PC-3 (cell line): ENCODE measurements around the gene NFIX. TPM values are rescaled to one million over a fixed set of nuclear protein-coding genes. Genes with fewer than 3 reads are reported as not detected.

Source experiments
- ATAC-seq: fragments of 200-7000 bp; cut with Tn5 transposase; 2 replicates; pipeline ENCODE4 v1.9.1; 2020; ENCODE audit warnings: mild to moderate bottlenecking, moderate library complexity
- BruUV-seq: library from RNA; stranded (reverse); fragments of 400-500 nt; replicated peaks from 2 replicates; lab custom pipeline; 2021; lab: Mats Ljungman, UMichigan
- CTCF ChIA-PET: fragments of 300-600 bp; sonication (Branson Sonifier 250); formaldehyde crosslinking; loops from one replicate; lab custom pipeline; 2022; ENCODE audit warnings: antibody characterized with exemption; lab: Charles Lee
- POLR2A ChIA-PET: fragments of 300-600 bp; sonication (Branson Sonifier 250); formaldehyde crosslinking; loops from one replicate; lab custom pipeline; 2022; ENCODE audit warnings: antibody characterized with exemption; ENCODE audit not compliant: unreplicated experiment; lab: Charles Lee
- DNase-seq: peaks from one replicate; pipeline ENCODE4 v3.0.0-alpha.2; 2015
- H2AFZ ChIP-seq: fragments of 300-600 bp; sonication (generic); 2 replicates; pipeline ENCODE4 v1.6.0; 2016; ENCODE audit warnings: antibody characterized with exemption, low read length
- H3F3A ChIP-seq: fragments of 300-600 bp; sonication (generic); one replicate; pipeline ENCODE4 v1.6.0; 2017; ENCODE audit warnings: antibody characterized with exemption, low read length, control low read depth, mild to moderate bottlenecking; ENCODE audit not compliant: unreplicated experiment
- H3K27ac ChIP-seq: fragments of 300-600 bp; sonication (generic); 2 replicates; pipeline ENCODE4 v1.5.1; 2016; ENCODE audit warnings: mild to moderate bottlenecking, low read length
- H3K27me3 ChIP-seq: fragments of 300-600 bp; sonication (generic); 2 replicates; pipeline ENCODE4 v1.6.1; 2016; ENCODE audit warnings: low read length, mixed read lengths
- H3K36me3 ChIP-seq: fragments of 300-600 bp; sonication (generic); 2 replicates; pipeline ENCODE4 v1.6.1; 2016; ENCODE audit warnings: low read depth, mixed run types, low read length, mixed read lengths
- H3K4me1 ChIP-seq: fragments of 300-600 bp; sonication (generic); 2 replicates; pipeline ENCODE4 v1.5.1; 2016; ENCODE audit warnings: low read length; ENCODE audit not compliant: insufficient read depth
- H3K4me2 ChIP-seq: fragments of 300-600 bp; sonication (generic); 2 replicates; pipeline ENCODE4 v1.6.0; 2016; ENCODE audit warnings: low read length
- H3K4me3 ChIP-seq: fragments of 300-600 bp; sonication (generic); 2 replicates; pipeline ENCODE4 v1.5.1; 2016; ENCODE audit warnings: mild to moderate bottlenecking, low read length, mixed read lengths
- H3K79me2 ChIP-seq: fragments of 300-600 bp; sonication (generic); 2 replicates; pipeline ENCODE4 v1.6.1; 2017; ENCODE audit warnings: low read length, mixed read lengths
- H3K9ac ChIP-seq: fragments of 300-600 bp; sonication (generic); 2 replicates; pipeline ENCODE4 v1.6.0; 2016; ENCODE audit warnings: mild to moderate bottlenecking, low read length
- H3K9me2 ChIP-seq: fragments of 300-600 bp; sonication (generic); replicated peaks from 2 replicates; pipeline ENCODE4 v1.6.1; 2016; ENCODE audit warnings: mixed run types, low read length, mixed read lengths
- H3K9me3 ChIP-seq: fragments of 300-600 bp; sonication (generic); 2 replicates; pipeline ENCODE4 v1.6.1; 2016; ENCODE audit warnings: low read length, mixed read lengths
- H4K20me1 ChIP-seq: fragments of 300-600 bp; sonication (generic); 2 replicates; pipeline ENCODE4 v1.6.1; 2016; ENCODE audit warnings: low read length, mixed read lengths
- EZH2 ChIP-seq: fragments of 300-600 bp; sonication (generic); IDR thresholded peaks from one replicate; pipeline ENCODE4 v1.6.1; 2017; ENCODE audit warnings: antibody characterized with exemption, mild to moderate bottlenecking, low read length; ENCODE audit not compliant: unreplicated experiment
- EZH2phosphoT487 ChIP-seq: fragments of 300-600 bp; sonication (generic); IDR thresholded peaks from 2 replicates; pipeline ENCODE4 v1.6.1; 2018; ENCODE audit warnings: mild to moderate bottlenecking, antibody characterized with exemption, low read length, borderline replicate concordance
- intact Hi-C: fragments of 100-400 bp; cut with micrococcal nuclease; formaldehyde crosslinking; loops from 2 replicates; pipeline ENCODE4 v1.9.0; 2023
- total RNA-seq: library from RNA; depleted of rRNA; stranded (reverse); fragments of >200 nt; gene quantifications from 2 replicates; pipeline ENCODE4 v1.2.3, GENCODE V29; 2014
- TF ChIP-seq, protein P1 (sequence below): fragments of 300-600 bp; sonication (generic); conservative IDR thresholded peaks from 2 replicates; pipeline ENCODE4 v1.5.1; 2017; ENCODE audit warnings: antibody characterized with exemption, low read depth, mild to moderate bottlenecking, low read length

The NFIX gene
- total RNA-seq, 1 experiment from 2014 or later: 43.3 TPM

DNA sequence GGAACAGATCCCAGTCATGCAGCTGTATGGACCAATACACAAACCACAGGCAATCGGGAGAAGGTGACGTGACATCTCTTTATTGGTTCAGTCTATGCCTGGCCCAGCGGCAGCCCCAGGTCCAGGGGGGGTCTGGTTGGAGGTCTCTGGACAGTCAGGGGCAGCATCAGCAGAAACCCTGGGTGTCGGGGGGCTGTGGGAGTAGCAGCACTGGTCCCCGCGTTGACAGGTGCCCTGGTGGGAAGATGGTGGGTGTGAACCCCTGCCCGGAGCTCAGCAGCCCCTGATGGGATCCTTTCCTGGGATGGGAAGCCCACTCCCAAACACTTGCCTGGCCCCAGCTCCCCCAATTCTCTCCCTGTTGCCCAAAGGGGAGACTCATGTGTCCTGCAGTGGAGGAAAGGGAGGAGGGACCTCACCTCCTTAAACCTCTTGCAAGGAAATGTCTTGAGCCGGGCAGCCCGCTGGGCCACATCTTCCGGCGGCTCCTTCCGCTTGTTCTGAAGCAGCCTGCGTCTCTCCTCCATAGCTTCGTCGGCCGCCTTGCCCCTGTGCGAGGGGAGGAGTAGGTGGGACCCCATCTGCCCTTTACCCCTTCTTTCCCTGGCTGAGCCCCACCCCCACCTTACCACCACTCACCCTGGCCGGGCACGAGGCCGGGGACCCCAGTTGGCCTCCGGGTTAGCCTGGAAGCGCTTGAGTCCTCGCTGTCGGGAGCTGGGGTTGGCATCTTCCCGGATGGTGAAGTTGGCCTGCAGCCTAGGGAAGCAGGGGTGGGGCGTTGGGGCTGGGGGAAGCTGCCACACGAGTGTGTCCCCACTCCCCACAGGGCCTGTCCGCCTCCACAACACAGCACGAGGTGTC is 109.8 kb downstream of the NFIX start:
- ATAC-seq (peak; percentile 11; the same call in 1 of the 2 replicates), DNase-seq (no peak)
- H3F3A ChIP-seq: no peaks in the 10 kb centered on the region
- H3K4me3 ChIP-seq: peak overlapping the region; percentile 57
- BruUV-seq: TSS peak; percentile 49
- no peaks in the 10 kb centered on the region for H3K9me2 ChIP-seq
- CTCF ChIA-PET: interaction anchor here (0.6 to 2.3 kb wide), 4 partner anchors 11 to 140 kb away, joined by 8 to 16 read pairs (median 10); no protein-coding TSS in a partner anchor
- H2AFZ ChIP-seq: peak overlapping the region; percentile 70
- peak overlapping the region; percentile 52 for H3K4me2 ChIP-seq
- TF ChIP-seq EZH2: no peak
- TF ChIP-seq, protein P1, sequence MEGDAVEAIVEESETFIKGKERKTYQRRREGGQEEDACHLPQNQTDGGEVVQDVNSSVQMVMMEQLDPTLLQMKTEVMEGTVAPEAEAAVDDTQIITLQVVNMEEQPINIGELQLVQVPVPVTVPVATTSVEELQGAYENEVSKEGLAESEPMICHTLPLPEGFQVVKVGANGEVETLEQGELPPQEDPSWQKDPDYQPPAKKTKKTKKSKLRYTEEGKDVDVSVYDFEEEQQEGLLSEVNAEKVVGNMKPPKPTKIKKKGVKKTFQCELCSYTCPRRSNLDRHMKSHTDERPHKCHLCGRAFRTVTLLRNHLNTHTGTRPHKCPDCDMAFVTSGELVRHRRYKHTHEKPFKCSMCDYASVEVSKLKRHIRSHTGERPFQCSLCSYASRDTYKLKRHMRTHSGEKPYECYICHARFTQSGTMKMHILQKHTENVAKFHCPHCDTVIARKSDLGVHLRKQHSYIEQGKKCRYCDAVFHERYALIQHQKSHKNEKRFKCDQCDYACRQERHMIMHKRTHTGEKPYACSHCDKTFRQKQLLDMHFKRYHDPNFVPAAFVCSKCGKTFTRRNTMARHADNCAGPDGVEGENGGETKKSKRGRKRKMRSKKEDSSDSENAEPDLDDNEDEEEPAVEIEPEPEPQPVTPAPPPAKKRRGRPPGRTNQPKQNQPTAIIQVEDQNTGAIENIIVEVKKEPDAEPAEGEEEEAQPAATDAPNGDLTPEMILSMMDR: peak; percentile 49; the same call in 1 of the 2 replicates
- no peak for TF ChIP-seq EZH2phosphoT487
- no peaks in the 10 kb centered on the region for H4K20me1 ChIP-seq
- 0 out of 2 replicates have a peak overlapping the region, but pooled peaks have one; percentile 14 for H3K9ac ChIP-seq
- no peaks in the 10 kb centered on the region for H3K27me3 ChIP-seq
- H3K27ac ChIP-seq: no peak overlapping the region
- intact Hi-C loops: loop anchor here (5.0 kb wide), 1 partner anchor 47 kb away; the partner anchor contains the start of genes IER2 and STX10
- no peaks in the 10 kb centered on the region for H3K9me3 ChIP-seq
- peaks cover 10% of the 10 kb centered on the region; the same call in 1 of the 2 replicates for H3K36me3 ChIP-seq
- no peaks in the 10 kb centered on the region for H3K79me2 ChIP-seq
- POLR2A ChIA-PET: interaction anchor here (0.6 to 0.8 kb wide), 3 partner anchors 11 to 128 kb away, joined by 3 to 17 read pairs (median 6); no protein-coding TSS in a partner anchor
- peaks cover 10% of the 10 kb centered on the region; the same call in 1 of the 2 replicates for H3K4me1 ChIP-seq

DNA sequence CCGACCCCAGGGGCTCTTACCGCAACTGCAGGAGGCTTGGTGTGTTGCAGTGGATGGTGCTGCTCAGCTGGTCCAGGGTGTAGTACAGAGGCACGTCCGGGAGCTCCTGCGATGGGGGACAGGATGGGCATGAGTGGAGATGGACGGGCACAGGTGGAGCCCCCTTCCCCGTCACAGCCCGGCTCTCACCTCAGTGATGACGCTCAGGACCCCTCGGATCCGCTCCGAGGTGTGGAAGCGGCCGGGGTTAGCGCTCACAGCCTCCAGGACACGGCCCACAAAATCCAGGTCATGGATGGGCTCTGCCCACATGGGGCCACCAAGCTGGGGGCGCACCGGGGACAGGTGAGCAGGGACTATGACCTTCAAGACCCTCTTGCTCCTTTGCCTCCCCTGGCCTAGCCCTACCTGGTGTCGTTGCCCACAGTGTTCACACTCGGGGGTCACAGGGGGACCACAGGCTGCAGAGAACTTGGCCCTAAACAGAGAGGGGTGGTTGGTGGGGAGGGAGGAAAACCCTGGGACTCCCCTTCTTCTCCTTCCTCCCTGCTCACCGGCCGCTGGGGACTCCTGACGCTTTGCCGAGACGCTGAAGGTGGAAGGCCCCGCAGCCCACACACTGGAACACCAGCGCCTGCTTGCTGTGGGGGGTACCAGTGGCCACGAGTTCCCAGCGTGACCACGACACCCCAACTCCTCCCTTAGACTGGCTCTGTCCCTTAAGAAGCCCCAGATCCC is 114.3 kb downstream of the NFIX start:
- Histone ChIP-seq H3K27me3 (no peaks in the 10 kb centered on the region), H3K27ac (no peak overlapping the region), H4K20me1 (no peaks in the 10 kb centered on the region), H3K9ac (no peak overlapping the region), H3K9me2 (no peaks in the 10 kb centered on the region), H3K4me1 (no peaks in the 10 kb centered on the region), H3K4me3 (no peak overlapping the region), H2AFZ (no peak overlapping the region), H3K9me3 (no peaks in the 10 kb centered on the region), H3F3A (no peaks in the 10 kb centered on the region), H3K79me2 (peaks cover 12% of the 10 kb centered on the region), H3K36me3 (peaks cover 21% of the 10 kb centered on the region; the same call in 1 of the 2 replicates), H3K4me2 (no peak overlapping the region)
- BruUV-seq: no TSS peak
- intact Hi-C loops: loop anchor here (2.0 kb wide), 1 partner anchor 17 kb away; no protein-coding TSS in a partner anchor
- ChIA-PET POLR2A (no interaction called here), CTCF (interaction anchor here (1.2 kb wide), 1 partner anchor 17 kb away, joined by 68 read pairs; no protein-coding TSS in a partner anchor)
- DNase-seq: no peak
- TF ChIP-seq, protein P1: no peak
- no peak for TF ChIP-seq EZH2phosphoT487
- no peak for TF ChIP-seq EZH2
- ATAC-seq: no peak
